HG02938 (cell line): ENCODE measurements around the gene LSM6.
A peak's percentile ranks its signal among the peaks of the same experiment; 100 is the strongest.

Experiments used
- ATAC-seq: cut with Tn5 transposase; IDR thresholded peaks from one replicate; pipeline ENCODE4 v1.9.1; 2021; ENCODE audit warnings: mild to moderate bottlenecking, moderate library complexity; ENCODE audit not compliant: unreplicated experiment

The LSM6 gene

DNA sequence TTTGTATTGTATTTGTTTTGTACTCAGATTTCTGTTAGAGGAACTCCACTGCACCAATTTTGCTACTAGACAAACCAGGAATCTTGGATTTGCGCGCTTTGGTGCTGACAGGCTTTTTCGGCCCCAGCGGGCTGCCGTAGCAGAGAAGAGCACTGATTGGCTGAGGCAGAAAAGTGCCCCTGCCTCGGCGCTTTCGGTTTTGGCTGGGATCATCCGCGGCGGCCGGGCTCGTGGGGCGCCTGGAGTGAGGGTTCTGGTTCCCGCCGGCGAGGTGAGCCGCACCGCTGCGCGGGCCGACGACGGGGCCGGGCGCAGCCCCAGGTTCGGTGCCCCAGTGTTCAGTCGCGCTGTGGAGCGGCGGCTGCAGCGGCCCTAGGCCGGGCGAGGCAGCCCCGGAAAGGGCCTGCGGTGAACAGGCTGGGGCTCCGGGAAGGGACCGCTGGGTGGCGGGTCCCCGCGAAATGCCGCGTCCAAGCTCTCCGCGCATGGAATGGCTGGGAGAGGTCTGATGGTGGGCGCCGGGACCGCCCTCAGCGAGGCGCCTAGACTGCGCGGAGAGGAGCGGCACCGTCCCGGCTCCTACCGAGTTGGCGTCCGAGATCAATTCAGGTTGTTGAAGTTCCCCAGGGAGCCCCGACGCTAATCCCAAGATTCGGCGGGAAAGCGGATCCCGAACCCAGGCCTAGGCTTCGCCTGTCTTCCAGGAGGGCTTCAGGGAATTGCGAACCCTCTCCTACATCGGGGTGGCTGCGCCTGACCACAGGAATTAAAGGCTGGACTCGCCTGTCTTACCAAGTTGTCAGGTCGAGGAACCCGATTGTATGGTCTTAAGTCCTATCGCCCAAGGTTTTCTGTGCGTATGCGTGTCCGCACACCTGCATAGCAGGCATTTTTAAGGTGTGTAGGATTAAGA, at the start of gene LSM6:
LSM6 (plus strand) TSS at position 178 of the 913 bp plus-strand sequence. CDS start 7,204 bp downstream, outside the sequence.
- ATAC-seq, result peak; percentile 91

DNA sequence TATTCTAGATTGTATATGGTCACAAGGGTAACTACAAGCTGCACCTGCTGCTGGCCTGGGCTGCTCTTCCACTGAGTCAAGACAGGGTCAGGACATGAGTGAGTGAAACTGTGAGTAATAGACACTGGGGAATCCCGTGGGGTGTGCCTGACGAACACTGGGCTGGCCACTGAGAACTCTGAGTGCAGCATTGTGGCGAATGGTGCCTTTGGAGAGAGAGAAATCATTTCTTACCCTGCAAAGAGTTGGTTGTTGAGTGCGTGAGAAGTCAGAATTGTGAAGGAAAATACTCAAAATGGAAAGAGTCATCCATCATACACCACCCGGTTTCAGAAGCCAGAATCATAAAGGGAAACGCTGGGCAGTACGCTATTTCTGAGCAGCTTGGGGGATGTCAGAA, 43.1 kb upstream of the LSM6 start:
- ATAC-seq, result peak; percentile 99

DNA sequence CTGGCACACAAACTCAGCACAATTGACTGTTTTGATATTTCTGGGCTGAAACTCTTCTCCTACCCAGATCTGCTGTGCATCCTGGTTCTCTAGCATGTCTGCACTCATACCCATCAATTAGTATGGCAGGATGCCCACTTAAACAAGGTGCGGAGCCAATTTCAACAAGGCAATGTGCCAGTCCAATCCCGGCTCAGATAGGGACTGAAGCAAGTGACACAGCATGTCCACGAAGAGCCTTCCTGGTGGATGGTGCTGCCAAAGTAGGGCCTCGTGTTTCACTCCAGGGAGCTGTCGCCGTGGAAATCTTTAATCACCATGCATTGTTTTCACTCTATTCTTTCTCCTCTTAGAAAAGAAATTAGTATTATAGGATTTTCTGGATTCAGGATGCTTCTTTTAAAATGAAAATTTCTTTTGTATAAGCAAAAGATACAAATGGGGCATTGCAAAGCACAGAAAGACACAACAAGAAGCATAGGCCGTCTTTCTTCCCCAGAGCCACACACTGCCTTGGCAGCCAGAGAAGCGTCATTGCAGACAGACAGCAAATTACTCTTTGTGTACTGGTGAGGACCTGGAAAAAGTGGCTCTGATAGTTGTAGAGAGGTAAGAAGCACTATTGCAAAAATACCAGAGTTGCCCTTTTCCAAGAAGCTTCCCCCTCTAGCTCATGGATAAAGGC, 40.6 kb upstream of the LSM6 start:
- ATAC-seq, result no peak

- ATAC-seq, result no peak
Measured at GRCh38 chr4:146135941-146136340, 39.6 kb upstream of the LSM6 start.

- no peak for ATAC-seq
Measured at GRCh38 chr4:146142768-146143167, 32.8 kb upstream of the LSM6 start.

GRCh38 chr4:146143888-146144287, 31.6 kb upstream of the LSM6 start:
- no peak for ATAC-seq

DNA sequence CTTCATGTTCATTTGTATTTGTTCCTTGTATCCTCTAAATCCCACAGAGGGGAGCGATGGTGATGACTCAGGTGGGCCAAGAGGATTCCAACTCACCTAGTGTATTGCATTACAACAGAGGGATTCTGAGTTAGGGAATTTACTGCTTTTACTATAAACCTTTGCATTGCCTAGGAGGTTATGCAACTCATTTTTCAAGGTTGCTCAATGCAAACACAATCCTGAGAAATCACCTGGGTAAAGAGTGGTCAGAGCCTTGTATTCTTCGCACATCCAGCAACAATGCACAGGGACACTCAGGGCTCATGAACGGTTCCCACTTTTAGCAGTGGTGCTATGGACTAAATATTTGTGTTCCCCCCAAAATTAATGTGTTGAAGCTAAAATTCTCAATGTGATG, 28.6 kb upstream of the LSM6 start:
- no peak for ATAC-seq

GRCh38 chr4:146148021-146148420, 27.5 kb upstream of the LSM6 start:
- no peak for ATAC-seq

GRCh38 chr4:146154057-146154456, 21.5 kb upstream of the LSM6 start:
- no peak for ATAC-seq

GRCh38 chr4:146155152-146155724, 20.3 kb upstream of the LSM6 start:
- ATAC-seq, result no peak

GRCh38 chr4:146158036-146158745, 17.3 kb upstream of the LSM6 start:
- ATAC-seq, result no peak

DNA sequence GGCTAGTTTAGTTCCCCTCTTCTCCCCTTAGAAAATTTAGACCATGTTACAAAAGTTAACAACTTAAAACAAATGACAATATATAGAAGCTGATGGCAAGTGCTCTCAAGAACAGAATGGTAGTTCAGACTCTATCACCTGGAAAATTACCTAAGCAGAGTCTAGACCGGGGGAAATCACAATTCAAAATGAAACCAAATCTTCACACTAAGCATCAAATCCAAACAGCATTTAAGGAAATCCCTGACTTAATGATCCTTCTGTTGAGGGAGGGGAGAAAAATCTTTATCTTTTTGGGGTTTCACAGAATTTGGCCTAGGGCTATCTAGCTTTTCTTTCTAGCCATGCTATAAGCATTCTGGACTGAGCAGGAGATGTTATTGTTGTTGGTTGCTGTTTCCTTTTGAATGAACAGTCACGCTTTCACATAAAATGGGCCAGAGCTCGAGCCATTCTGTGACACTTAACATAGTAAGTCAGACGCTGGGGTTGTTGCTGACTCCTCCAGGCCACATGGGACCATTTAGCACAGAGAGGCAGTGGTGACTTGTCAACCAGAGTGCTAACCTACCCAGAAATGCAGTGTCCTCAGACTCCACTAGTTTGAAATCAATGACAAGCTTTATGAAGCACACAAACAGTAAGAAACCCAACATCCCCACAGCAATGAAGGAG, 16.0 kb upstream of the LSM6 start:
- peak; percentile 82 for ATAC-seq

- no peak for ATAC-seq
Measured at GRCh38 chr4:146161243-146161642, 14.3 kb upstream of the LSM6 start.

DNA sequence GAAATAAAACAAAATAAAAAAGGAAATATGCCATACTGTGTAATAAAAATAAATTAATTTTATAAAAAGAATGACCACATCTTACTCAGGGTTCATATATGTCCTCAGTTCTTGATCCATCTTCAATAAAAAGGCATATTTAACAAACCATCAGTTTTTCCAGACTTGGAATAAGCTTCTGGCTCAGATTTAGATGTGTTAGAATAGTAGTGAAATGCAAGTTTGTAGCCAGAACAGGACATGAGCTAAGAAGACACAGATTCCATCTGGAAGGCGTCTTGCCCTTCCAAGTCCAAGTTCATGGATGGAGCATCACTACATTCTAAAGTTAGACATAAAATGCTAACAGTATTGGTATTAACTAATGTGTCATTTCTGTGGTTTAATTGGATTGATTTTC, 10.3 kb upstream of the LSM6 start:
- ATAC-seq, result no peak

GRCh38 chr4:146165840-146166239, 9.7 kb upstream of the LSM6 start:
- no peak for ATAC-seq

DNA sequence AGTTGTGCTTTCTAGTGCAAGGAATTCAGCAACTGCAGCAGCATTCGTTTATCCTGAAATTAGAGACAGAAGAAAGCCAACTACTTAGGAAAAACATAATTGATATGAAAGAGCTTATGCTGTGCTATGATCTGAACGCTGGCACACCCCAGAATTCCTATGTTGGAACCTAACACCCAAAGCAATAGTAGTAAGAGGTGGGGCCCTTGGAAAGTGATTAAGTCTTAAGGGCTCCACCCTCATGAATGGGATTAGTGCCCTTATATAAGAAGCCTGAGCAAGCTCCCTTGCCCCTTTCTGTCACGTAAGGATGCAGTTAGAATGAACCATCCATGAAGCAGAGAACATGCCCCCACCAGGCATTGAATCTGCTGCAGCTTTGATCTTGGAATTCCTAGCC, 5.4 kb upstream of the LSM6 start:
- ATAC-seq, result no peak

DNA sequence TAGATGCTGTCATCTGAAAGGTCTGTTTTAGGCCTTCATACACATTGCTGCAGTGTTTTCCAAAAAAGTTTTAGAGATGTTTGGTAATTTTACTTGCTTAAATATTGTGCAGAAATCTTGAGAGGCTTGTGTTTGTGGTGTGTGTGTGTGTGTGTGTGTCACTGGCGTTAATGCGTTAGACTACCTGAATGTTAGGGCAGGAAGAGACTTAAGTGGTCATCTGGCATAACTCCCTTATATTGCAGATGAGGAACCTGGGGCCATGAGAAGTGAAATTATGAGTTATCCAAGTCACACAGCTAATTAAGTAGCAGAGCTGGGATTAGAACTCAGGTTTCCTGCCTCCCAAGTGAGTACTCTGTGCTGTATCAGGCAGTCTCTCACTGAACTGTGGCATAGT, 1.4 kb downstream of the LSM6 start:
- no peak for ATAC-seq

- no peak for ATAC-seq
Measured at GRCh38 chr4:146178126-146178525, 2.6 kb downstream of the LSM6 start.

- no peak for ATAC-seq
Measured at GRCh38 chr4:146179784-146180370, 4.4 kb downstream of the LSM6 start.

DNA sequence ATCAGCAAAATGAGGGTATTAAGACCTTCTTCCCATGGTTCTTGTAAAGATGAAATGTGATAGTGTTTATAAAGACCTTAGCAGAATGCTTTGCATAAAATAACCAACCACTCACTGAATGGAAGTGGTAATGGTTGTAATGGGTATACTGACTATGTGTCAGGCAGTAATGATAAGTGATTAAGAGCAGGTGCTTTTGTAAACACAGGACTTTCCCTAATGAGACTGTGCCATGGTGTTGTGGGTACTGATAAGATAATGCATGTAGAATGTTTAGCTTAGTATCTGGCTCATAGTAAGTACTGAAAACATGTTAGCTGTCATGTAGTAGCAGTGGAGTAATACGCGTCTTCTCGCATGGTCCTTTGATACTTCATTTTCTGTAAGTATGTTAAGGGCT, 6.9 kb downstream of the LSM6 start:
- ATAC-seq, result no peak
